Immature natural killer cell (primary cell): Measurements from ENCODE around the gene XPR1. TPM values are rescaled to one million over a fixed set of nuclear protein-coding genes. Genes with fewer than 3 reads are reported as not detected.
"Not testable (repeated sequence)": the region's sequence is repeated elsewhere in the genome, so short reads cannot be mapped to it uniquely, and the experiment has no call there.

Experiments
- DNase-seq, 3 donors: peaks; one replicate each; pipeline ENCODE4 v3.0.0; 2022; ENCODE audit warnings: mixed read lengths in 1 of 3
- H3K27ac Mint-ChIP-seq, 6 donors: one replicate each; pipeline ENCODE4 v1.8.0; 2020; ENCODE audit warnings: mixed read lengths in 6 of 6, mild to moderate bottlenecking in 5 of 6, inconsistent platforms in 4 of 6, moderate library complexity in 3 of 6
- H3K27me3 Mint-ChIP-seq, 3 donors: one replicate each; pipeline ENCODE4 v1.8.0; 2020 to 2021; ENCODE audit warnings: low read depth in 3 of 3, mild to moderate bottlenecking in 3 of 3, mixed read lengths in 3 of 3, moderate library complexity in 3 of 3, inconsistent platforms in 1 of 3
- H3K36me3 Mint-ChIP-seq, 3 donors: one replicate each; pipeline ENCODE4 v1.8.0; 2020; ENCODE audit warnings: mixed read lengths in 3 of 3, inconsistent platforms in 2 of 3, mild to moderate bottlenecking in 2 of 3
- H3K4me1 Mint-ChIP-seq, 2 donors: one replicate each; pipeline ENCODE4 v1.8.0; 2020; ENCODE audit warnings: inconsistent platforms in 2 of 2, mild to moderate bottlenecking in 2 of 2, mixed read lengths in 2 of 2, moderate library complexity in 1 of 2
- H3K4me3 Mint-ChIP-seq, 5 donors: one replicate each; pipeline ENCODE4 v1.8.0; 2020; ENCODE audit warnings: mild to moderate bottlenecking in 5 of 5, mixed read lengths in 5 of 5, inconsistent platforms in 3 of 5, moderate library complexity in 3 of 5
- H3K9me3 Mint-ChIP-seq, 6 donors: one replicate each; pipeline ENCODE4 v1.8.0; 2020; ENCODE audit warnings: mild to moderate bottlenecking in 6 of 6, mixed read lengths in 6 of 6, inconsistent platforms in 4 of 6, moderate library complexity in 3 of 6
- polyA plus RNA-seq, 3 donors: library from polyadenylated mRNA; unstranded; fragments of 300-500 nt; fragmentation: Illumina TruSeq; gene quantifications; one replicate each; pipeline ENCODE4 v1.2.3, GENCODE V29; 2021

Gene XPR1
- polyA plus RNA-seq, 3 donors from 2014 or later: 4.3 to 7.1 (median 6.8) TPM

- Mint-ChIP-seq H3K36me3 (peaks cover 9 to 21% (median 16%) of the 10 kb centered on the region in 3 donors), H3K27me3 (peaks cover 0 to 3% (median 2%) of the 10 kb centered on the region in 3 donors), H3K4me3 (no peak overlapping the region), H3K4me1 (peaks cover 22 to 35% of the 10 kb centered on the region in 2 donors), H3K27ac (no peak overlapping the region), H3K9me3 (peaks cover 0 to 14% (median 3%) of the 10 kb centered on the region in 6 donors)
- DNase-seq: no peak
Observed at GRCh38 chr1:180680558-180681144, 48.8 kb downstream of the XPR1 start.

GRCh38 chr1:180683117-180683516 is 51.3 kb downstream of the XPR1 start:
- DNase-seq, H3K27ac Mint-ChIP-seq, H3K27me3 Mint-ChIP-seq, H3K4me3 Mint-ChIP-seq: not testable (repeated sequence)
- peaks cover 9 to 27% (median 24%) of the 10 kb centered on the region in 3 donors for H3K36me3 Mint-ChIP-seq
- H3K4me1 Mint-ChIP-seq: peaks cover 9 to 22% of the 10 kb centered on the region in 2 donors
- H3K9me3 Mint-ChIP-seq: peaks cover 0 to 15% (median 7%) of the 10 kb centered on the region in 6 donors

GRCh38 chr1:180691322-180691913 is 59.6 kb downstream of the XPR1 start:
- no peak overlapping the region for H3K4me3 Mint-ChIP-seq
- peaks cover 6 to 8% (median 6%) of the 10 kb centered on the region in 3 donors for H3K36me3 Mint-ChIP-seq
- no peaks in the 10 kb centered on the region for H3K27me3 Mint-ChIP-seq
- peak overlapping the region in 1 of 6 donors; percentile 36 for H3K27ac Mint-ChIP-seq
- no peak for DNase-seq
- H3K4me1 Mint-ChIP-seq: peaks cover 18 to 33% of the 10 kb centered on the region in 2 donors
- peaks cover 0 to 14% (median 3%) of the 10 kb centered on the region in 6 donors for H3K9me3 Mint-ChIP-seq

- Mint-ChIP-seq H3K4me1 (peaks cover 18 to 38% of the 10 kb centered on the region in 2 donors), H3K4me3 (no peak overlapping the region), H3K36me3 (peaks cover 13 to 28% (median 27%) of the 10 kb centered on the region in 3 donors), H3K27ac (peak overlapping the region in 1 of 6 donors; percentile 70), H3K27me3 (peaks cover 0 to 5% (median 0%) of the 10 kb centered on the region in 3 donors), H3K9me3 (peaks cover 7 to 37% (median 23%) of the 10 kb centered on the region in 6 donors)
- no peak for DNase-seq
Observed at GRCh38 chr1:180693564-180694244, 61.9 kb downstream of the XPR1 start.

GRCh38 chr1:180695282-180695681 is 63.5 kb downstream of the XPR1 start:
- peaks cover 20 to 38% of the 10 kb centered on the region in 2 donors for H3K4me1 Mint-ChIP-seq
- H3K27me3 Mint-ChIP-seq: peaks cover 0 to 5% (median 0%) of the 10 kb centered on the region in 3 donors
- DNase-seq: no peak
- peaks cover 8 to 40% (median 26%) of the 10 kb centered on the region in 6 donors for H3K9me3 Mint-ChIP-seq
- H3K36me3 Mint-ChIP-seq: peaks cover 15 to 30% (median 30%) of the 10 kb centered on the region in 3 donors
- no peak overlapping the region for H3K4me3 Mint-ChIP-seq
- H3K27ac Mint-ChIP-seq: no peak overlapping the region

- peaks cover 8 to 40% (median 26%) of the 10 kb centered on the region in 6 donors for H3K9me3 Mint-ChIP-seq
- no peak for DNase-seq
- peaks cover 0 to 5% (median 0%) of the 10 kb centered on the region in 3 donors for H3K27me3 Mint-ChIP-seq
- no peak overlapping the region for H3K4me3 Mint-ChIP-seq
- peaks cover 15 to 30% (median 30%) of the 10 kb centered on the region in 3 donors for H3K36me3 Mint-ChIP-seq
- H3K4me1 Mint-ChIP-seq: peaks cover 20 to 32% of the 10 kb centered on the region in 2 donors
- no peak overlapping the region for H3K27ac Mint-ChIP-seq
Observed at GRCh38 chr1:180696361-180696760, 64.5 kb downstream of the XPR1 start.

GRCh38 chr1:180698580-180698979 is 66.8 kb downstream of the XPR1 start:
- Mint-ChIP-seq H3K27me3 (peaks cover 0 to 5% (median 0%) of the 10 kb centered on the region in 3 donors), H3K36me3 (peaks cover 23 to 37% (median 36%) of the 10 kb centered on the region in 3 donors), H3K9me3 (peaks cover 8 to 55% (median 36%) of the 10 kb centered on the region in 6 donors), H3K4me1 (peaks cover 17 to 23% of the 10 kb centered on the region in 2 donors), H3K27ac (no peak overlapping the region), H3K4me3 (no peak overlapping the region)
- DNase-seq: no peak

GRCh38 chr1:180702376-180702775 is 70.6 kb downstream of the XPR1 start:
- Mint-ChIP-seq H3K4me1 (peaks cover 4 to 12% of the 10 kb centered on the region in 2 donors), H3K36me3 (peaks cover 16 to 21% (median 20%) of the 10 kb centered on the region in 3 donors), H3K9me3 (peaks cover 4 to 36% (median 27%) of the 10 kb centered on the region in 6 donors)
- H3K4me3 Mint-ChIP-seq, DNase-seq, H3K27me3 Mint-ChIP-seq, H3K27ac Mint-ChIP-seq: not testable (repeated sequence)

GRCh38 chr1:180710746-180711145 is 78.9 kb downstream of the XPR1 start:
- H3K4me1 Mint-ChIP-seq: peaks cover 0 to 40% of the 10 kb centered on the region in 2 donors
- DNase-seq, H3K27me3 Mint-ChIP-seq, H3K27ac Mint-ChIP-seq, H3K9me3 Mint-ChIP-seq, H3K36me3 Mint-ChIP-seq, H3K4me3 Mint-ChIP-seq: not testable (repeated sequence)

- H3K27me3 Mint-ChIP-seq, H3K9me3 Mint-ChIP-seq, H3K36me3 Mint-ChIP-seq, H3K4me3 Mint-ChIP-seq, DNase-seq, H3K27ac Mint-ChIP-seq: not testable (repeated sequence)
- H3K4me1 Mint-ChIP-seq: peaks cover 0 to 41% of the 10 kb centered on the region in 2 donors
Observed at GRCh38 chr1:180711260-180711659, 79.4 kb downstream of the XPR1 start.

- H3K36me3 Mint-ChIP-seq: peaks cover 0 to 5% (median 0%) of the 10 kb centered on the region in 3 donors
- no peaks in the 10 kb centered on the region for H3K9me3 Mint-ChIP-seq
- no peak for DNase-seq
- H3K4me3 Mint-ChIP-seq: no peak overlapping the region
- H3K4me1 Mint-ChIP-seq: peaks cover 3 to 12% of the 10 kb centered on the region in 2 donors
- no peak overlapping the region for H3K27ac Mint-ChIP-seq
- H3K27me3 Mint-ChIP-seq: peaks cover 0 to 2% (median 0%) of the 10 kb centered on the region in 3 donors
Observed at GRCh38 chr1:180720753-180721152, 88.9 kb downstream of the XPR1 start.

GRCh38 chr1:180722586-180722985 is 90.8 kb downstream of the XPR1 start:
- Mint-ChIP-seq H3K4me3 (no peak overlapping the region), H3K27ac (no peak overlapping the region), H3K36me3 (peaks cover 3 to 13% (median 10%) of the 10 kb centered on the region in 3 donors), H3K4me1 (peaks cover 3 to 6% of the 10 kb centered on the region in 2 donors), H3K9me3 (peaks cover 0 to 1% (median 0%) of the 10 kb centered on the region in 6 donors), H3K27me3 (peaks cover 0 to 2% (median 0%) of the 10 kb centered on the region in 3 donors)
- no peak for DNase-seq

- no peak for DNase-seq
- Mint-ChIP-seq H3K36me3 (peaks cover 12 to 19% (median 14%) of the 10 kb centered on the region in 3 donors), H3K9me3 (peaks cover 0 to 13% (median 3%) of the 10 kb centered on the region in 6 donors), H3K27me3 (peaks cover 0 to 2% (median 0%) of the 10 kb centered on the region in 3 donors), H3K27ac (no peak overlapping the region), H3K4me3 (no peak overlapping the region), H3K4me1 (peaks cover 3 to 19% of the 10 kb centered on the region in 2 donors)
Observed at GRCh38 chr1:180724055-180724454, 92.2 kb downstream of the XPR1 start.

- not testable (repeated sequence) for H3K27ac Mint-ChIP-seq, H3K27me3 Mint-ChIP-seq, H3K4me3 Mint-ChIP-seq, DNase-seq
- Mint-ChIP-seq H3K9me3 (peaks cover 9 to 30% (median 18%) of the 10 kb centered on the region in 6 donors), H3K4me1 (peaks cover 3 to 28% of the 10 kb centered on the region in 2 donors), H3K36me3 (peaks cover 24 to 30% (median 26%) of the 10 kb centered on the region in 3 donors)
Observed at GRCh38 chr1:180726024-180726423, 94.2 kb downstream of the XPR1 start.
